HG03060 (cell line): ENCODE measurements around the gene PAIP2B.
"Not testable (repeated sequence)": the region's sequence is repeated elsewhere in the genome, so short reads cannot be mapped to it uniquely, and the experiment has no call there.

Experiments
- ATAC-seq: cut with Tn5 transposase; IDR thresholded peaks from one replicate; pipeline ENCODE4 v1.9.1; 2021; ENCODE audit warnings: low read depth, moderate number of reproducible peaks; ENCODE audit not compliant: unreplicated experiment

PAIP2B gene, protein sequence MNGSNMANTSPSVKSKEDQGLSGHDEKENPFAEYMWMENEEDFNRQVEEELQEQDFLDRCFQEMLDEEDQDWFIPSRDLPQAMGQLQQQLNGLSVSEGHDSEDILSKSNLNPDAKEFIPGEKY

DNA sequence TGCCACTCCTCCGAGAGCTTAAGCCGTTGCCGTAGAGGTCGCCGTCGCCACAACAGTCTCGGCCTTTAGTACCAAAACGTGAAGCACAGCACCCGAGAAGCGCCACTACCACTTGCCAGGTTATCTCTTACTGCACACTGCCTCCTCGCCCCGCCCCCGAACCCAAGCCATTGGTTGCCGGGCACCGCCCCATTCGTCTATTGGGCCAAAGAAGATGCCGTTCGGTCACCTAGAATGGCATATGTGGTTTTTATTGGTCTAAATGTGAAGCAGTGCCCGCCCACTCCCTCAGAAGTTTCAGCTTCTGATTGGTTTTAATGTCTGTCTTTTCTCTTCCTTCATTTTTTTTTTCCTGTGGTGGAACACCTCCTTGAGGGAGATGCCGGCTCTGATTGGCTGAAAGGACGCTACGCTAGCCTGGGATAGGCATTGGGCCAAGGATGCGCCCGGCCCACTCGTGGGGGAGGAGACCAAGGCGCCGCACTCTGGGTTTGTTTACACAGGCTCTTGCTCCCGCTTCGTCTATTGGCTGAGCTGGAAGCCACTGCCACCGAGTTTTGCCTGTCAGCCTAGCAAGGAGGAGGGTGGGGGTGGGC is at the start of gene PAIP2B:
PAIP2B (minus strand) TSS at position 139 of the 596 bp plus-strand sequence. CDS start 24,514 bp downstream, outside the sequence.
- peak; percentile 96 for ATAC-seq

DNA sequence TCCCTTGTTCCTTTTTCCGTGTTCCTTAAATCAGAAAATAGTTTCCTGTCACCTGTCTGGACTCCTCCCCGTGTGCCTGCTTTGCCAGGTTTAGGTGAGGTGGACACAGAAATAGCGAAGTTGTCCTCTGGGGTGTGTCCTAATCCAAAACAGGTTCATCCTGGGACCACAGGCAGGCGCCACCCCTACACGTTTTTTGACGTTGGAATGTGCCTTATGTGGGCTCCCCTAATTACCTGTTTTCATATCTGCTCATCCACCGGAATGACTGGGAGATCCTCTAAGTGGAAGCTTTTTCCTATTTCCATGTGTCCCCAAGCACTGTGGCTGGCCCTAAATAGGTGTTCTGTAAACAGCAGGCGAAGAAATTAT is 49.0 kb upstream of the PAIP2B start:
- no peak for ATAC-seq

DNA sequence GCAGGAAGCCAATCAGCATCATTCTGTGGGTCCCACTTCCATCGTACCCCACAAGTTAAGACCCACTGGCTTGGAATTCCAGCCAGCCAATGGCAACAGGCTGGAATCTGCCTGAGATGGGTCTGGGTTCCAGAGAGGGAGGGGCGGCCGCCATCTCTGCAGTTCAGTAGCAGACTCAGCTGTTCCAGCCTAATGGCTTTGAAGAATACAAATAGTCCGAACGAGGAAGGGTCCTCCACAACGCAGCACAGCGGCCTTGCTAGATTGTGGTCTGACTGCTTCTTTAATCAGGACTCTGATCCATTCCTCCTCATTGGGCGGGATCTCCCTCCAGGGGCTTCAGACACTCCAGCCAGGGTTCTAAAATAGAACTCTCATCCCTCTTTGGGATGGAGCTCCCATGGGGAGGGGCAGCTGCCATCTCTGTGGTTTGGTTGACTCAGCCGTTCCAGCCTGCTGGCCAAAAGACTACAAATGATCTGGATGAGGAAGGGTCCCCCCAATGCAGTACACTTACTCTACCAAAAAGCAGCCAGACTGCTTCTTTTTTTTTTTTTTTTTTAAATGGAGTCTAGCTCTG is 42.7 kb upstream of the PAIP2B start:
- ATAC-seq = no peak

DNA sequence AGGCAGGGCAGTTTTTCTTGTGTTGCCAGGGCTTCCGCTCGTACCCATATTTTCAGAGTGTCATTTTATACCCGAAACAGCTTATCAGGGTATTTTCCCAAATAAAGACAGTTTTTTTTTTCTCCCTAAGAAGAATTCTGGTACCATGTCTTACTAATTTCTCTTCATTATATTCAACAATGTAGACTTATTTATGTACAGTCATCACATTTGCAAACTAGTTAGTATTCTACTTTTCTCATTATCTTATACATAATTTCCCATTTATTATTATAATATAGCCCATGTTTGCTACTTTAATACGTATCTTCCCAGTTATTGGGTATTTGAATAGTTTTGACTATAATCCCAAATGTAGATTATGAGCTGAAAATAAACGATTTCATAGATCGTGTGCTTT is 36.5 kb upstream of the PAIP2B start:
- ATAC-seq = no peak

DNA sequence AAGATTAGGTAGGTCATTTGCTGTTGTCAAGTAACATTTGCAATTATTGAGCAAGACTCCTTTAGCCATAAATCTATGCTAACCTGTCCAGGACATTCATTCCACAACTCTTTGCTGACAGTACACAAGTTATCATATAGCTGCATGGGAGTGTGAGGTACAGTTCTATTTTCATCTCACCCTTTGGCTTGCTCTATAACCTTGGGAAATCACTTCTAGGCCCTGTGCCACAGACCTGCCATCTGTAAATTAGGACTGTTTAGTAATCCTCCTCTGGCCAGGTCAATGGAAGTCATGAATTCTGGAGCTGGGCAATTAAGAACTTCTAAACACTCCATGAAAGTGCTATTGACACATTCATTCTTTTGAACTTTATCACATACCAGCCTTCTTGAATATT is 34.6 kb upstream of the PAIP2B start:
- no peak for ATAC-seq

DNA sequence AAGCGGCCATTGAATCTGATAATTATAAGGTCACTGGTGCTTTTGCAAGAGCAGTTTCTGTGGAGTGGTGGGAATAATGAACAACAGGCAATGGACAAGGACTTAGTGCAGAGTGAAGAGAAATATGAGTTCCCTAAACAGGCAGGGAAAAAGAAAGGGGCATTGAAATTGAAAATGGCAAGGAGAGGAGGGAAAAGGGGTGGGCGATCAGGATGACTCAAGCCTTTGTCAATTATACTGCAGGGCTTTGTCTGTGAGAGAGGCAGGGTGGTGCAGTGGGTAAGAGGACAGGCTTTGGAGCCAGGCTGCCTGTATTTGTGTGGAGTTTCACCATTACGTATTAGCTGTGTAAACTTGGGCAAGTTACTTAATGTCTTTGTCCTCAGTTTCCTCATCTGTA is 29.5 kb upstream of the PAIP2B start:
- ATAC-seq = no peak

DNA sequence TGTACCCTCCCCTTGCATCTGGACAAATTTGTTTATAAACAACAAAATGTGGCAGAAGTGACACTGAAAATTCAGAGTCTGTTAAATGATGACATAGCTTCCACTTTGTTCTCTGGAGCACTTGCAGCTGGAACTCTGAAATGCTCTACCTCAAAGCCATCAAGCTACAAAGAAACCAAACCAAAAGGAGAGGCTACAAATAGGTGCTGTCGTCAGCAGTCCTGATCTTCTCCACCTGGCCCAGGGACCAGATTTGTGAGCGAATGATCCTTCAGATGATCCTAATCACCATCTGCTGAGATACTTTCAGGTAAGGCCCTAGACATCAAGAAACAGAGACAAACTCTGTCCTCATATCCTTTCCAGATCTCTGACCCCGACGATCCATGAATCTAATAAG is 27.9 kb upstream of the PAIP2B start:
- ATAC-seq = no peak

DNA sequence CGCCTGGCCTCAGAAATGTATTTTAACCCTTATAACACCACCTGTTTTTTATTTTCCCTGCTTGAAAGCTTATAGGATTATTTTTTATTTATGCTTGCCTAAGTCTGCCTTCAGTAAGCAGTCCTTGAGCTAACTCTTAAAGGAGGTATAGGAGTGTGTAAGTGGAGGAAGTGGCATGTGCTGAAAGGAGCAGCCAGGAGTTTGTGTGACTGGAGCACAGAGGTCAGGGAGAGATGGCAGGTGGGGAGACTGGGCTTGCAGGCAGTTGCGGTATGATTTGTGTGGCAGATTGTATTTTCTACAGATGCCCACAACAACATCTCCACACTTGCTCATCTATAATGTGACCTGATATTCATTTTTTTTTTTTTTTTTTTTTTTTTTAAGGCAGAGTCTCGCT is 27.2 kb upstream of the PAIP2B start:
- ATAC-seq = no peak

DNA sequence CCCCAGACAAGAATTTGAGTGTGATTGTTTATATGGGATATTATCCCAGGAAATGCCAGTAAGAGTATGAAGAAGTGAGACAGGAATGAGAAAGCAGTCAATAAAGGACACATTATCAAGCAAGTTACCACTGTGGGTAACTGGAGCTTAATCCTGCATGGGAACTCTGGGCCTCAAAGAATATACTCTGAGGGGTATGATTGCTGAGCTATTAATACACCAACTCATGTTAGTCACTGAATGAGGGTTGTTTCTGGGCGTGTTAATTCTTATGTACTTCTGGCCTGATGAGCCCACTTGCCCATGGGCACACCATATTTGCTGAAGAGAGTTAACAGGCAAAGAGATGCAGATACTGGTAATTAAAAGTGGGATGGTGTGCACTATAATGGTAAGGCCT is 26.6 kb upstream of the PAIP2B start:
- no peak for ATAC-seq

DNA sequence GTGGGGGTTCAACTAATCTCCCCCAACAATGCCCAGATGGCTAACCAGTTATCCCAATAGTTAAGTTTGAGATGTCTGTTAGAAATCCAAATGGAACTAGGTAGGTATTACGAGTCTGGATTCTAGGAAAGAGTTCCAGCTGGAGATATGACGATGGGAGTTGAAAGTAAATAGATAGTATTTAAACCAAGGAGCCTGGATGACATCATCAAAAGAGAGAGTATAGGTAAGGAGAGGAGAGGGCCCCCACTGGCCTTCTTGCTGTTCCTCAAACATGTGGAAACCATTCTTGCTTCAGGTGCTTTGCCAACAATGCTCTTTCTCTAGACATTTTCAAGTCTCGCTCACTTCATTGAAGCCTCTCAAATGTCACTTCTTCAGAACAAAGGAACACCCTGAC is 26.0 kb upstream of the PAIP2B start:
- no peak for ATAC-seq

DNA sequence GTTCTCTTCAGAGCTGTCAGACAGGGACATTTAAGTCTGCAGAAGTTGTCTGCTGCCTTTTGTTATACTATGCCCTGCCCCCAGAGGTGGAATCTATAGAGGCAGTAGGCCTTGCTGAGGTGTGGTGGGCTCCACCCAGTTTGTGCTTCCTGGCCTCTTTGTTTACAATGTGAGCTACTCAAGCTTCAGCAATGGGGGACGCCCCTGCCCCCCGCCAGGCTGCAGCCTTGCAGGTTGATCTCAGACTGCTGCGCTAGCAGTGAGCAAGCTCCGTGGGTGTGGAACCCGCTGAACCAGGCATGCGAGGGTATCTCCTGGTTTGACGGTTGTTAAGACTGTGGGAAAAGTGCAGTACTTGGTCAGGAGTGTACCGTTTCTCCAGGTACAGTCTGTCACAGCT is 24.0 kb upstream of the PAIP2B start:
- ATAC-seq = no peak

DNA sequence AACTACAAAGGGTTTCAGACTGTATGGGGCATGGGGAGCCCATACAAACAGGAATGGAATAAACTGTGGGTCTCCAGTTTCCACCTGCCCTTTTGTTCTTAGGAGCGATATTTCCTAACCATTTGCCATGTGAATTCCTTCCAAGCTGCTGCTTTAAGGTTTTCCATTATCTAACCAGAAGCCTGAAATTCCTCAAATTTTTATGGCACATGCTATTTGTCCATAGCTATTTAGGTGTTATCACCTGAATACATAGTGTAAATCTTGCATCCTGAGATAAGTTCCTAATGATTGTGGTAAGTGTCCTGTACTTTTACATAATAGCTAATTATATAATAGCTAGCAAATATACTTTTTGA is 17.4 kb upstream of the PAIP2B start:
- ATAC-seq = no peak

DNA sequence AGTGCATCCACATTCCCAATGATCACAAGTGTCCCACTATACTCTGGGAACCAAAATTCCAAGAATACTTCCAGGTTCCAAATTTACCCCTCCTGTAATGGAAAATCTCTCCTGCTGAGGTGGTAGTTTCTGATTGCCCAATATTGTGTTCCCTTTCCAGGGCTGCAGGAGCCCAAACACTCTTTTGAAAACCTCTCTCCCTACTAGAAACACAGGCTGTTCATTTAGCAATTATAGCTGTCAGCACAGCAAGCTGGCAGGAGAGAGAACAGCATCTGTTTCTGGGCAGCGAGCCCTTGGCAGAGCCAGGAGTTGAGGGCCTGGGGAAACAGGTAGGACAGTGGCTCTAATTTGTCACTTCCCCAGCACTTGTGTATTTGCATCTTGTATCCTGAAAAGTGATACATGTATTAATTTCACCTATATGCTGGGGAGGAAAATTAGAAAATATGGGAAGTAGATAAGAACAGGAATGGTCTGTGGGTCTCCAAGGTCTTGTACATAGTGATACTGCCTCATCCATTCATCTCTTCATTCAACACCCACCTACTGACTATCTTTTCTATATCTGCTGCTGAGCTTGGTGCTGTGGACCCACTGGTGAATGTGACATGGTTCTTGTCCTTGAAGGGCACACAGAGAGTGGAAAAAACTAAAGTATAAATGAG is 16.9 kb upstream of the PAIP2B start:
- no peak for ATAC-seq

DNA sequence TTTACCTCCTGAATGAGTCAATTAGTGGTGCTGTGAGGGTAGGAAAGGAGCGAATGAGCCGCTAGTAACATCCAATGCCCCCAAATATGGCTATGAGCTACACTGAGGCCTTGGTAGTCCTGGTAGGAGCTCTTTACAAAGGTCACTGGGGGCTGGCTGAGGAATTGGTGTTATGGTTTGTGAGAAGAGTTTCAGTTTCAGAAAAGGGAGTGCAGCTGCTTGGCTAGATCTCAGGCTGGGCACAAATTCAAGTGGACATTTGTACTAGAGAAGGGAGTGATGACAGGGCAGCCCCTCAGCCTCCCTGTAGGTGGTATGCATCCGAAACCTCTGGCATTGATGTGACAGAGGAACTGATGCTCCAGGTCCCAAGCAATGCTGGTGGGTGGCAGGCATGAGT is 13.9 kb upstream of the PAIP2B start:
- no peak for ATAC-seq

DNA sequence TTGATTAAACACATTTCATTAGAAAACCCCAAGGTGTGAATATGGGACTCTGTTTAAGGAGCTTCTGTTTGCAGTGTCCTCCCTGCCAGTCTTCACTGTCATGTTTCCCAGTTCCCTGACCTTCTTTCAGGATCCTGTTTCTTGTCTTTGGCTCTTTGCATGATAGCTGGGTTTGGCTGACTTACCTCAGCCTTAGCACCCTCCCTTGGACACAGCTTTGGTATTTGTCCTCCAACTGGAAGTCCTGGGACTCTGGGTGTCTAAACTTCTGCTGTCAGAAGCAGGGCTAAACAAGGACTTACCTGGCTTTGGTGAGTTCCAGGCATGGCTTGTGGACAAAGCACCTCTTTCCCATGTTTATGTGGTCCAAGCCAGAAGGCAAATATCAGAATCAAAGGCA is 11.2 kb upstream of the PAIP2B start:
- ATAC-seq = no peak

DNA sequence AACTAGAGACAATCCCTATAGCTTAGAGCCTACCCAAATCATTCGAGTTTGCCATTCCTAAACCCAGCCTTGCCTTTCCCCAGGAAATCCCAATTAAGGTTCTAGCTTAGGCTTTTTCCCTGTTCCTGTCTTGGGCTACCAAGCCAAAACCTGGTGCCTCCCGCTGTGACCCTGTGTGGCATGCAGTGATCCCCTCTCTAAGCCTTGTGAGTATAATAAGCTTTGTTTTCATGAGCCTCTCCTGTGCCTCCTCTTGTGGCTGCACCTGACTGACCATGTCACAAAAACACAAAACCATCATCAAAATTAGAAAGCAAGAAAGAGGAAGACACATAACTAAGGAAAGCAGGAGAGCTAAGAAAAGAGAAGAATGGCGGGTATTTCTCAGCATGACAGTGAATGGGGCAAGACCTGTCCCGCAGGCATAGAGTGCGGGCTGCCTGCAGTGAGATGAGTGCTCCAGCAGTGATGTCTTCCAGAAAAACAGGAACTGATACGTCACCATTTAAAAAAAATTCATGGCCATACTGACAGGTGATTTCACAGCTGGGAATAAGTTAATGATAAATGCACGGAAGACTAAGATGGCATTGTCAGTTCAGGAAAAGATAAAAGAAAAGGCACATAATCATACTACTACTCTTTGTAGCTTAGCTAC is 9.2 kb upstream of the PAIP2B start:
- ATAC-seq = no peak

DNA sequence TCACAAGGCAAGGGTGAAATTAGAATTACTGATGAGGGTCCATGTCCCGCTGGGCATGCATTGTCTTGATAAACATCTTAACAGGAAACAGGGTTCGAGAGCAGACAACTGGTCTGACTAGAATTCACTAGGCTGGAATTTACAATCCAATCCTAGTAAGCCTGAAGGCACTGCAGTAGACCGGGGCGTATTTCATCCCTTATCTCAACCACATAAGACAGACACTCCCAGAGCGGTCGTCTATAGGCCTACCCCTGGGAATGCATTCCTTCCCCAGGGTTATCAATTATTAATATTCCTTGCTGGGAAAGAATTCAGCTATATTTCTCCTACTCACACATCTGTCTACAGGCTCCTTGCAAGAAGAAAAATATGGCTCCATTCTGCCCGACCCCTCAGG is 6.2 kb upstream of the PAIP2B start:
- ATAC-seq = not testable (repeated sequence)

DNA sequence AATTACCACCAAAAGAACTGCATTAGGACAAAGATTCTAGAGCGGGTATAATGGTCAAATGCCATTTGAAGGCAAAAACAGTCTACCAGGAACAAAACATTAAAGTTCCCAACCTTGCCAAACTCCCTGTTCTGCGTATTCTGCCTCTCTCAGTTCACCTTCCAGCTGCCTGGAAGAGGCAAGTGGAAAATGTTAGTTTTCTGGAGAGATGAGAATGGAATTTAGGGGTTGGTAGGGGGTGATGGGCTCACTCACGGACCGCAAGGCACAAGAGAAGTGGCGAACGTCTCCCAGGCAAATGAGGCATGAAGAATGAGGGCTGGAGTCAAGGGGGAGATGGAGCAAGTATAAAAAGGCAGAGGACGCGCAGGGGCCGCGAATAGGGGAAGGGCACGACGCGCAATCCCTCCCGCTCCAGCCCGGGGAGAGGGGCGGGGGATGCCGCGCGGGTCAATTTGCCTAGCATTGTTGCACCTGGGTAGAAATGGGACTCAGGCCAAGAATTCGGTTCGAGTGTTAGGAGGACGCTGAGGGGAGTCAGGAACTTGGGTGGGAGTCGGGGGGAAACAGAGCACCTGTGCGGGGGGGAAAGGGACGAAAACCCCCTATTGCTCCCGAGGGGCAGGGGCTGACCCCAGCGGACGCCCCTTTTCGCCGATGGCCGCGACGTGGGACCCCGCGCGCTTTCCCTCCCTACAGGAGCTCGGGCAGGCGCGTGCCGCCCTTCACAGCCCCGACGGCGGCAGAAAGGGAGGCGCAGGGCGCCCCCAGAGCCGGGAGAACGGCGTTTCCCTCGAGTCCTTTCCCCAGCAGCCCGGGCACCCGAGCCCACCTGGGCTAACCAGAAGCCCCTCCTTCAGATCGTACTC is 573 bp downstream of the PAIP2B start:
- ATAC-seq = peak; percentile 0

DNA sequence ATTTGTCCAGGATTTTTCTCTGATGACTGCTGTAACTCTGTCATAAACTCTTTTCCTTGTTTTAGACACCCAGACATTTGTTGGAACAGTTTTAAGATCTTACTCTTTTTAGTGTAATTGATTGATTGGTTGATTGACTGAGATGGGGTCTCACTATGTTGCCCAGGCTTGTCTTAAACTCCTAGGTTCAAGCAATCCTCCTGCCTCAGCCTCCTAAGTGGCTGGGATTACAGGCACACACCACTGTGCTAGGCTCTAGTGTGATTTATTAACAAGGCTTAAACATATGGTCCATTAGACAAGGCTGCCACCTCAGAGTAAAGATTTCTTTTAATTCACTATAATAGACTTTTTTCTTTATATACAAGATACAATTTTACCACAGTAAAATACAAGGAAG is 2.0 kb downstream of the PAIP2B start:
- ATAC-seq = no peak

DNA sequence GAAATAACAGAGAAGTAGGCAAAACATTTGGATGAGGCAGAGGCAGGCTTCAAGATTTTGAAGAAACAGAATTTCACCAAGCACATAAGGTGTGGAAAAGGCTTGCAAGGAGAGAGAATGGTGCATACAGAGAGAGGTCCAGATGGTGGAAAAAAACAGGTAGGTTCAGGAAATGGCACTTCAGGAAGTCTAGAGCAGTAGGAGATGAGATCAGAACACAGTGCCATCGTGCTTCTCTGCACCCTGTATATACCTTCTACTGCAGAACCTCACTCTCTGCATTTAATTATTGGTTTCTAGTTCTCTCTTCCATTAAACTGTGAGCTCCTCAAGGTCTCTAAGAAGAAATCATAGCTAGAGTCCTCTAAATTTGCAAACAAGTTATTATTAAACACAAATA is 2.4 kb downstream of the PAIP2B start:
- no peak for ATAC-seq
